Small intestine (tissue), 7 donors: ENCODE results near the gene ADAMTS15. TPM values are rescaled to one million over a fixed set of nuclear protein-coding genes. Genes with fewer than 3 reads are reported as not detected.

ENCODE experiments used
- DNase-seq, 2 donors: peaks; one replicate each; pipeline versions ENCODE4 v3.0.0 to v3.0.0-alpha.2; 2013
- FAIRE-seq: peaks from 2 replicates; lab custom pipeline; 2012; peaks lifted over from hg19 to GRCh38; lab: Jason Lieb, UNC
- H3K27ac ChIP-seq, 3 donors: one replicate each; pipeline ENCODE4 v1.5.1; 2013; ENCODE audit warnings: low read length in 2 of 3, mild to moderate bottlenecking in 2 of 3, control low read depth in 1 of 3, inconsistent platforms in 1 of 3, low read depth in 1 of 3, moderate library complexity in 1 of 3
- H3K27me3 ChIP-seq, 3 donors: one replicate each; pipeline ENCODE4 v1.6.1; 2013; ENCODE audit warnings: low read length in 3 of 3, inconsistent platforms in 1 of 3; ENCODE audit not compliant: control insufficient read depth in 3 of 3, insufficient read depth in 3 of 3
- H3K36me3 ChIP-seq, 3 donors: one replicate each; pipeline ENCODE4 v1.6.1; 2013; ENCODE audit warnings: low read length in 3 of 3, inconsistent platforms in 1 of 3, low read depth in 1 of 3, mild to moderate bottlenecking in 1 of 3, moderate library complexity in 1 of 3; ENCODE audit not compliant: control insufficient read depth in 3 of 3, insufficient read depth in 2 of 3
- H3K4me1 ChIP-seq, 3 donors: one replicate each; pipeline ENCODE4 v1.6.1; 2013; ENCODE audit warnings: low read length in 2 of 3, inconsistent platforms in 1 of 3, low read depth in 1 of 3, mild to moderate bottlenecking in 1 of 3, moderate library complexity in 1 of 3; ENCODE audit not compliant: control insufficient read depth in 3 of 3, insufficient read depth in 2 of 3
- H3K4me3 ChIP-seq, 3 donors: one replicate each; pipeline ENCODE4 v1.5.1; 2013; ENCODE audit warnings: low read length in 3 of 3, control low read depth in 1 of 3, inconsistent platforms in 1 of 3, low read depth in 1 of 3, mild to moderate bottlenecking in 1 of 3, moderate library complexity in 1 of 3
- H3K9me3 ChIP-seq, 2 donors: one replicate each; pipeline ENCODE4 v1.6.1; 2013; ENCODE audit warnings: low read depth in 1 of 2, low read length in 1 of 2; ENCODE audit not compliant: control insufficient read depth in 2 of 2, insufficient read depth in 1 of 2
- WGBS, 3 donors: extraction: QIAGEN DNeasy Blood & Tissue Kit; methylation state at CpG; one replicate each; pipeline ENCODE4 v1.1.7; 2013; 5-methylcytosine and 5-hydroxymethylcytosine counted together
- polyA plus RNA-seq, 4 donors: library from polyadenylated mRNA; stranded (reverse) in 3 of 4; unstranded in 1 of 4; fragments of 200-250 nt in 3 of 4; fragments of 120-200 nt in 1 of 4; gene quantifications; one replicate each; pipeline versions ENCODE4 v1.2.1 to v1.2.3, GENCODE V29; 2013
- donor health status: healthy with polysubstance abuse.
- donor health status: control.
- donor health status: control.
- donor health status: Bipolar disorder and iron deficiency.
- donor health status: healthy.

ADAMTS15 gene
- polyA plus RNA-seq, 4 donors: 0.27 to 13.6 (median 7.2) TPM; not detected in 1

DNA sequence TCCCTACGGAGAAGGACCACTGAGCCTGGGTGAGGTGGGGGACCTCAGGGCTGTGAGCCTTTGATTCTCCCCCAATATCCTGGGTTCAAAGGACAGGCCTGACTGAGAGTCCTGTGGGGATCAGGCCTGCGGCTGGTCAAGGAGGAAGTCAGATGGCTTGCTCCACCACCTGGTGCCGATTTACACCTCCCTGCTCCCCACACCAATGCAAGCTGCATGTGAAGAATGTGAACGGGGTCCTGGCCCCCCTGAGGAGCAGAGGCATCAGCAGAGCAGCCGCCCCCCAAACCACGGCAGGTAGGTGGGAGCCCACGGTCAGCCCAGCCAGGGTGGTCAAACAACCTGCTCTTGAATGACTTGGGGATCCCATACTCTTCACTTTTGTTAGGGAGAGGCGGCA, 26.7 kb upstream of the ADAMTS15 start:
- 79 to 85% (median 84%) methylated on average over 8 of the region's 8 CpGs for WGBS, 3 donors

DNA sequence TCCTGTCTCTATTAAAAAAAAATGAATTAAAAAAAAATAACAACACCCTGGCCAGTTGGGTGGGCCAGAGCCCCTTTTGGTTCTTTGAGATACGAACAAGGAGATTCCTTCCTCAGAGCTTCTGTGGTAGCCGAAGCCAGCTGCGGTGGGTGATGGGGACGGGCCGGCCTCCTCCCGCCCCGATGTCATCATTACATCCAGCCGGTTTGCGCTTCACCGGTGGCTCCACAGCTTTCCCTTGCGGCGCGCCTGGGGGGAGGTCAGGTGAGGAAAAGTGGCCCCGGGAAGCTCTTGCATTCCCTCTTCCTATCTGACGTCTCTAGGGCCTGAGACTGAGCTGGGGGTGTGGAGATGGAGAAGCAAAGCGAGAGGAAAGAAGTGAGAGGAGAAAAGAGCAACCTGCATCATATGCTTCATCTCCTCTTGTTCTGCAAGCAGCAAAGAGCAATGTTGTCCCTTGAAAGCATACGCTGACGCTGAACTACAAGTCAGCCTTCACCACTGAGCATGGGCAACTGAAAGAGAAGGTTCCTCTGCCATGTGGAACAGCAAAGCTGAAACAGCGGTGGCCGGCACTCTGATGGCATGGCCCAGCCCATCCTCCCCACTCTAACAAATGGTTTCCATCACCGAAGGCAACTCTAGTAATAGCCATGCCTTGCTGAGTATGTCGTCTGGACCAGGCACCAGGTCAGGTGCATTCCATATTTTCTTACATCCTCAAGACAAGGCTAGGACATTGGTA, 26.0 kb upstream of the ADAMTS15 start:
- Histone ChIP-seq H3K27me3 (peaks cover 9 to 46% (median 10%) of the 10 kb centered on the region in 3 donors), H3K4me3 (no peak overlapping the region), H3K27ac (no peak overlapping the region), H3K4me1 (peaks cover 0 to 2% (median 0%) of the 10 kb centered on the region in 3 donors), H3K9me3 (no peaks in the 10 kb centered on the region), H3K36me3 (no peaks in the 10 kb centered on the region)
- FAIRE-seq (no peak), DNase-seq (no peak)
- WGBS, 3 donors: 93 to 95% (median 94%) methylated on average over 22 of the region's 22 CpGs

More for the DNA sequence above, 26.7 kb upstream of the ADAMTS15 start:
- Histone ChIP-seq H3K4me3 (no peak overlapping the region), H3K9me3 (no peaks in the 10 kb centered on the region), H3K27me3 (peaks cover 4 to 38% (median 5%) of the 10 kb centered on the region in 3 donors), H3K4me1 (no peaks in the 10 kb centered on the region), H3K27ac (no peak overlapping the region), H3K36me3 (no peaks in the 10 kb centered on the region)
- FAIRE-seq: no peak
- no peak for DNase-seq

DNA sequence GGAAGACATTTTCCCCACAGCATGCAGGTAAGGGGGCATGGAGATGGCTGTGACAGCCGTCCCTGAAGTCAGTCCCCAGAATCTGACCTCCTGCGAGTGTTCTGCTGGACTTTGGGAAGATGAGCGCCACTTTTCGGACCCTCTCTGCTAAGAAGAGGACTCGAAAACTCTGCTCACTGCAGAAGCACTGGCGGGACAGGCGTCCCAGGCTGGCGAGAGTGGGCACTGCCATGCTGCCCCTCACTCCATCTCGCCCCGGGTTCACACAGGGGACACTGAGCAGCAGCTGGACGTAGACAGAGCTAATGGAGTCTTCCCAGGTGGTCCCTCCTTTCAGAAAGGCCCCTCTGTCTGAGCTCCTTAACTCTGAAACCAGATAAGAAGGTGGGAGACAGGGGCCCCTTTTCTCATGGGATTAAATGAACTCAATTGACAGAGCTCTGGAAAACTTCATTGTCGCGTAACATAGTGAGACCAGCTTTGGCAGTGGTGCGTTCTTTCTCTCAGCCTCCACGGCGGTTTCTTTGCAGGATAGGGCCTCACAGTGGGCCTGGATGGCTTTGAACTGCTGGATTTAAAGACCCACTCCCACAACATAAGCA, 24.8 kb upstream of the ADAMTS15 start:
- peaks cover 0 to 4% (median 0%) of the 10 kb centered on the region in 3 donors for H3K4me1 ChIP-seq
- H3K27me3 ChIP-seq: peaks cover 12 to 51% (median 12%) of the 10 kb centered on the region in 3 donors
- WGBS, 3 donors: 85 to 88% (median 87%) methylated on average over 16 of the region's 16 CpGs
- no peak for DNase-seq
- H3K9me3 ChIP-seq: no peaks in the 10 kb centered on the region
- H3K4me3 ChIP-seq: no peak overlapping the region
- FAIRE-seq: no peak
- H3K36me3 ChIP-seq: no peaks in the 10 kb centered on the region
- no peak overlapping the region for H3K27ac ChIP-seq

DNA sequence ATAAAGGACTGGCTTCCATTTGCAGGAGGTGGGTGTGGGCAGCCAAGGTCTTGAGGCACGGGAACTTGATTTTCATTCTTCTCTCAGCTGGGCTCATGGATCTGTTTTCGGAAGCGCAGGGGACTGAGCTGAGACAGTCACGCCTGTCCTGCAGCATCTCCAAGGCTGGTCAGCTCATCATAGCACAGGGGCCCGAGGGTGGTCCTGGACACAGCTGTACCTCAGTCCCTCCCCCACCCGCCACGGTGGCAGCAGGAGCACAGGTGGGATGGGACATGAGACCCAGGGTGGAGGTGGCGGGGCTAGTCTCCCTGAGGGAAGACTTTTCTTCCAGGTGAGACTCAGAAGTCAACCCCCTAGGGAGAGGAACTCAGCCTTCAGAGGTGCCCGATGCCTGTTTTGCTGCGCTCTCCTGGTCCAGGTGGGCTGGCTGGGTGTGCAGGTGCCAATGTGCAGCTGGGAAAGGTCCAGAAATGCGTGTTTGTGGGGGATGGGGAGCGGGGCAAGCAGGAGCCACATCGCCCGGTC, 23.8 kb upstream of the ADAMTS15 start:
- Histone ChIP-seq H3K4me1 (peaks cover 0 to 4% (median 0%) of the 10 kb centered on the region in 3 donors), H3K36me3 (no peaks in the 10 kb centered on the region), H3K27ac (no peak overlapping the region), H3K27me3 (peaks cover 15 to 61% (median 17%) of the 10 kb centered on the region in 3 donors), H3K4me3 (no peak overlapping the region), H3K9me3 (no peaks in the 10 kb centered on the region)
- WGBS, 3 donors: 84 to 90% (median 86%) methylated on average over 14 of the region's 14 CpGs
- DNase-seq: no peak
- no peak for FAIRE-seq

DNA sequence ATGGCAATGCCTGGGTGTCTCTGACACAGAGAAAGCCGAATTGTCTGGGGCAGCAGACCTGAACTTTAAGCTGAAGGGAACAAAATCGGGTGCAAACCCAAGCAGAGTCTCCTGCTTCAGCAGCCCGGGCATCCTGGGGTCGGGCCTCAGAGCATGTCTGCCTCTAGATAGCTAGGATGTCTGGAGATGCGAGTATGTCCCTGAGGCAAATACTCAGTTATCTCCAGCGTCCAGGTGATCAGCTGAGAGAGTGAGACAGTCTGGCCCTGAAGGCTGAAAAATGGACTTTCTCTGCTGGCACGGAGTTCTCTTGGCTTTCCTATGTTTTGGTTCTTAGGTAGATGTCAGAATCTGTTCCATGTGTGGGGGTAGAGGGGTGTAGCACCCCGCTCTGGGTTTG, 23.3 kb upstream of the ADAMTS15 start:
- Histone ChIP-seq H3K36me3 (no peaks in the 10 kb centered on the region), H3K9me3 (no peaks in the 10 kb centered on the region), H3K4me1 (peaks cover 0 to 4% (median 0%) of the 10 kb centered on the region in 3 donors), H3K4me3 (no peak overlapping the region), H3K27me3 (peaks cover 15 to 66% (median 18%) of the 10 kb centered on the region in 3 donors), H3K27ac (no peak overlapping the region)
- WGBS, 3 donors: 60 to 77% (median 70%) methylated on average over 8 of the region's 8 CpGs
- FAIRE-seq (no peak), DNase-seq (no peak)

DNA sequence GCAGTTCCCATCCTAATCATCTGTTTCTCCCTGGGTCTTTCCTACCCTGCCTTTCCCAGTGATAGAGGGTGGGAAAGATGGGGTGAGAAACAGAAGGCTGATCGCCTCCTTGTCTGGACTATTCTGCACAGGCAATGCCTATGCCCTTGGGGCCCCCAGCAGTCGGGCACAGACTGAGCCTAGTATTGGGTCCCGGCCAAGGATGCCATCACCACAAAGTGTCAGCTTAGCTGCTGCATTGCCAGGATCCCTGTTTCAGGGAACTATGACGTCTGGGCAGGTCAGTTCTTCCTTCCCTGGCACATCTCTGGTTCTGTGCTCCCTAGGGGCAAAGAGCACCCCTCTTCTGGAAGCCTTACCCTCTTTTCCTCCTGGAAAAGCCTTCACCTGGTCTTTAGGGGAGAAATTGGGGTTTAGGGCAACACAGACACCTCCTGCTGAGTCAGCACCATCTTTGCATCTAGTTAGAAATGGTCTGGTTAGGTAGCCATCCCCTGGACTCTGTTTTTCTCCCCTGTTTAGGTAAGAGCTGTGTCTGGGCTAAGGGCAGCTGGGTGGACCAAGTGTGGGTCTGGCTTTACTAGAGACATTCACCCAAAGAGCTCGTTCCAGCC, 22.1 kb upstream of the ADAMTS15 start:
- no peaks in the 10 kb centered on the region for H3K9me3 ChIP-seq
- WGBS, 3 donors: 44 to 64% (median 49%) methylated on average over 5 of the region's 5 CpGs
- DNase-seq (no peak), FAIRE-seq (no peak)
- peaks cover 15 to 67% (median 18%) of the 10 kb centered on the region in 3 donors for H3K27me3 ChIP-seq
- peaks cover 0 to 4% (median 0%) of the 10 kb centered on the region in 3 donors for H3K4me1 ChIP-seq
- no peaks in the 10 kb centered on the region for H3K36me3 ChIP-seq
- no peak overlapping the region for H3K27ac ChIP-seq
- H3K4me3 ChIP-seq: peak overlapping the region in 1 of 3 donors; percentile 19

DNA sequence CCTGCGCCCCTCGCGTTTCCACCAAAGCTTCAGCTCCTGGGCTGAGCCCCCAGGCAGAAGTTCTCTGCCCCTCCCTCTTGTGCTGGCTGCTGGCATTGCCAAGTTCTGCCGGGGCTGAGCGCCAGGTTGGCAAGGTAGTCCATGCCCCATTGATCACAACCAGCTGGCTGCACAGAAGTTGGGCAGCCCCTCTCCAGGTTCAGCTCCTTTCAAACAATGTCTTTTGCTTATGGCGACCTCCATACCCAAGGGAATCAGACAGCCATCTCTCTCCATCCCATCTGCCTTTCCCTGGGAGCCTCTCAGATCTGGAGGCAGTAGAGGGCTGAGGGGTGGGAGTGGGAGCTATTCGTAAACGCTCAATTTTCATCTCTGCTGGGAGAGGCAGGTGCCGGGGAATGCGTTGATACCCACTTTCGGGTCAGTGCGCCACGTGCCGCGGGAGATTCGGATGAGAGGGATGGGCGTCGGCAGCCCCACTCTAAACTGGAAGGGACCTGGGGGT, 21.6 kb upstream of the ADAMTS15 start:
- H3K27ac ChIP-seq: no peak overlapping the region
- H3K36me3 ChIP-seq: no peaks in the 10 kb centered on the region
- WGBS, 3 donors: 22 to 40% (median 25%) methylated on average over 18 of the region's 18 CpGs
- peak overlapping the region in 1 of 3 donors; percentile 19 for H3K4me3 ChIP-seq
- DNase-seq (no peak), FAIRE-seq (no peak)
- H3K4me1 ChIP-seq: peaks cover 0 to 4% (median 0%) of the 10 kb centered on the region in 3 donors
- H3K27me3 ChIP-seq: peaks cover 15 to 67% (median 18%) of the 10 kb centered on the region in 3 donors
- no peaks in the 10 kb centered on the region for H3K9me3 ChIP-seq
